ENCODE measurements around the gene HDAC4.

Gene HDAC4

GRCh38 chr2:239343946-239344856, 56.6 kb downstream of the HDAC4 start:
- DNase-seq, result no peak

GRCh38 chr2:239343460-239343859, 57.4 kb downstream of the HDAC4 start:
- no peak for DNase-seq

DNA sequence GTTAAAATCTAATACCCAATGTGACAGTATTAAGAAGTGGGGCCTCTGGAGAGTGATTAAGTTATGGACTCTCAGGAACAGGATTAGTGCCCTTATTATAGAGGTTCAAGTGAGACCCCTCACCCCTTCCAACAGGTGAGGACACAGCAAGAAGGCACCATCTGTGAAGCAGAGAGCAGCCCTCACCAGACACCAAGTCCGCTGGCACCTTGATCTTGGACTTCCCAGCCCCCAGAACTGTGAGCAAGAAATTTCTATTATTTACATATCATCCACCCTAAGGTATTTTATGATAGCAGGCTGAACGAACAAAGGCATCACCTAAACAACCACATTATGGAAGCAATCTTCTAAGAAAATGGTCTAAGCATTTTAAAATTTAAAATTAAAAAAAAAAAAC, 59.0 kb downstream of the HDAC4 start:
- DNase-seq, result no peak

DNA sequence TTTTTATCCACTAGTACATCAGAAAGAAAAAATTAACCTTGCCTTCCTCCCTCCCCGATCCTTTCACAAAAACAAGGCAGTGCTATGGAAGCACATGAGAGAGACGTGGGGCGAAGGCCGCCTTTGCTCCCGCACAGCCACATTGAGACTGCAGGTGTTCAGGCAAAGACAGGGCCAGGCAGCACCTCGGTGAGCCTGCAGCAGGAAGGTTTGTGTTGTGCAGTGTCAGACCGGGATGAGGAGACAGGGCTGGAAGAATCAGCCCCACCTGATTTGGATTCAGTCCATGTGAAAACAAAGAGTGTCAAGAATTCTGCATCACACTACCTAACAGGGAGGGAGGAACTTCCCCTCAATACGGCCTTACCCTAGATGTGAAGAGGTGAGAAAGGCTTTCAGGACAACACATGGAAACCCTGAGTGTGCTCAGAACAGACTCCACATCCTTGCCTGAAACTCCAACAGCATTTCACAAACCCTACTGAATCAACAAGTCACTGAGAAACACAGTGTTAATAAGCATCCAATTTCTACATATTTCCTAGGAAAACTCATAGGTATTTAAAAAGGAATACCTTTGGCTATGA, 59.6 kb downstream of the HDAC4 start:
- no peak for DNase-seq

- DNase-seq, result peak; percentile 25 to 34
These were observed 60.9 kb downstream of the HDAC4 start for GRCh38 chr2:239339726-239340601.

DNA sequence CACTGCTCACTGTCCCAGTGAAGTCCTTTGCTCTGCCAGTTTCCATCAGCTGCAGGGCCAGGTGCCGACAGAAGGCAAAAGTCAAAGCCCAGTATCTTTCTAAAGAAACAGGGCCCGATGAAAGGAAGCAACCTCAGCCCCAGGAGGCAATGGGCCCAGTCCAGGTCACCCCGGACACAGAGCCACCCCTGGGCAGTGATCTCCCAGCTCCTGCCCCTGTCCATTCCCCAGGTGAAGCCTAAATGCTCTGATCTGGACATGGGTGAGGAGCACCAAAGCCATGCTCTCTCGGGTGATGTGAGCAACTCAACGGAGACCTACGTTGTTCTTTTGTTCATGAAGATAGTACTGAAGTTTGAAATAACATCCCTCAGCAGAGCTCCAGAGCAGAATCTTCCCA, 61.6 kb downstream of the HDAC4 start:
- no peak for DNase-seq

- DNase-seq, result no peak
These were observed 62.8 kb downstream of the HDAC4 start for GRCh38 chr2:239337877-239338484.

DNA sequence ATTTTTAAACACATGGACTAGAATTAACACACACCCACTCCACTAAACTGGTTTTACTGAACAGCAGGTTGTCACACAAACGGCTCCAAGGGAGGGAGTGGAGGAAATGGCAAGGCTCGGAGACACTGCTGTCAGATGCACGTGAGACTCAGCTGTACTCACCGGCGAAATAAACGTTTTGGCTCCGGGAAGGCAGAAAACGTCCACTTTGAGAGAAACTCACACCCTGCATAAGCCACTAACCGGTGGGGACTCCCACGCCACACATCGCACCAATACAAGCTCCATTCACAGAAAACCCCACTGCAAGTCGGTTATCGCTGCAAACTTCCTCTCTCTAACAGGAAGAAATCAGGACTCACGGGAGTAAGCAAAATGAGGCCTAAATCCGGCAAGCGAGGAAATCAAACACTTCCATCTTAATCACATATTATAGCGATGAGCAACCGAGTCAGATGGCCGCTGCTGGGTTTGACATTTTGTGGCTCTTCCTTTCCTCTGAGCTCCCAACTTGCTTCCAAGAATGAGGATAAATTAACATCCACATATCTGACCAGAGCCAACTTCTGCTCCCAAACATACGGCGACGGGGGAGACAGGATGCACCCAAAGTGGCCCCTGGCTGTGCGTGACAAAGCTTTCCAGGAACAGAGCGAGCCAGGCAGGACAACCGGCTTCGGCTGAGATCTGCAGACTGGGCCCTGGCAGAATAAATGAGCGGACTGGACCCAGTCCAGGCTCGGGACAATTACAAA, 63.5 kb downstream of the HDAC4 start:
- DNase-seq, result no peak

GRCh38 chr2:239331560-239331959, 69.3 kb downstream of the HDAC4 start:
- DNase-seq, result no peak

DNA sequence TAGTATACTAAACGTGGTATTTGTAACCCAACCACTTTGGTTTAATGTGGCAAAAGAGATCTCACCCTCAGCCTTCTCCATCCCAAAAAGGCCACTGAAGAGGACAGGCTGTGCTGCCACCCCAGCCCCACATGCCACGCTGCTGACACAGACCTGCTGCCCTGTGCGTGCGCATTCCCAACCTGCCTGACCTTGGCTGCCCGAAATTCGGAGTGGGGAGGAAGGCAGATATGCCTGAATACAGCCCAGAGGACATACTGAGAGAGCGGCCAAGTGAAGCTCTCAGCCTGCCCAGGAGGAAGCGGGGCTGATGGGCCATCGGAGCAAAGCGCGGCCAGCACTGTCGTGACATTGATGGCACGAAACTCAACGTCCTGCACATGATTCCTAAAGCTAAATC, 70.0 kb downstream of the HDAC4 start:
- DNase-seq, result no peak

DNA sequence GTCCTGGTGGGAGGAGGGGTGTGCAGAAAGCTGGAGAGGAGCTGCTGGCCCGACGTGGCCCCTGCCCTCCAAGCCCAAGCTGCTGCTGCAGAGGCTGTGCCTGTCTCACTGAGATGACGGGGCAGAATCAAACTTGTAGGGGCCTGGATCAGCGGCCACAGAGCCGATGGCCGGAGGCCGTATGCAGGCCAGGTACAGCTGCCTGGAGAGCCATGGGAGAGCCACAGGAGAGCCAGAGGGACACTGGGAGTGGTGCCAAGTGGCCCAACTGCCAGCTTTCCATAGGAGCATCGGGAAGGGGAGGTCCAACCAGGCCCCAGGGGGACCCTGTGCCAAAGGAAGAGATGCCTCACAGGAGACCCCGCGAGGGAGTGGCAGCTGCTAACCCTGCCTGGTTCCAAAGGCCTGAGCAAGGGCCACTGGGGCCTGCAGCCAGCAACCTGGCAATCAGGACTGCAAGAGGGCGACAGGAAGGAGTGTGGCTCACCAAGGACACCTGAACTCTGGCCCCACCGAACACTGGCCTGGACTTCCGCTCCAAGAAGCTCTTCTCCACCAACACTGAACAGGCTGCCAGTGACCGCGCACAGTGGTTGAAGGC, 70.7 kb downstream of the HDAC4 start:
- no peak for DNase-seq

DNA sequence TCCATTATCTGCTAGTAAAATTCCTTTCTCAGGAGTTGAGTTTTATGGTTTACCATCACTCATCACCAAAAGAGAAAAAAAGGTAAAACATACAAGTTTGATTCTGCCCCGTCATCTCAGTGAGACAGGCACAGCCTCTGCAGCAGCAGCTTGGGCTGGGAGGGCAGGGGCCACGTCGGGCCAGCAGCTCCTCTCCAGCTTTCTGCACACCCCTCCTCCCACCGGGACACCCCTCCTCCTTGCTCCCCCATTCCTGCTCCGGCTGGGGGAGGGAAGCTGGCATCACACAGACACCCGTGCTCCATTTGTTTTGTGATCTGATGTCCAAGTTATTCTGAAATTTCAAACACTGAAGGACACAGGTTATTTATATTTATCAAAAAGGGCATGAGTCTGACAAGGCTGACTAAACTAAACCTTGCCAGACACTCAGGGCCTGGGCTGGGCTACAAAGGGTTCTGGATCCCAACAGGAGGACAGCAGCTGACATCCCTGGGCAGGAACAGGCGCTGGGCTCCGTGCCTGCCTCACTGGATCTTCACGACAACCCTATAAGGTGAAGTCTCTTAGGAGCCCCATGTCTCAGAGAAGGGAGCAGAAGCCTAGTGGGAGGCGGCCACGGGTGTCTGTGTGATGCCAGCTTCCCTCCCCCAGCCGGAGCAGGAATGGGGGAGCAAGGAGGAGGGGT, 71.4 kb downstream of the HDAC4 start:
- no peak for DNase-seq

- no peak for DNase-seq
These were observed 72.2 kb downstream of the HDAC4 start for GRCh38 chr2:239328351-239329191.

DNA sequence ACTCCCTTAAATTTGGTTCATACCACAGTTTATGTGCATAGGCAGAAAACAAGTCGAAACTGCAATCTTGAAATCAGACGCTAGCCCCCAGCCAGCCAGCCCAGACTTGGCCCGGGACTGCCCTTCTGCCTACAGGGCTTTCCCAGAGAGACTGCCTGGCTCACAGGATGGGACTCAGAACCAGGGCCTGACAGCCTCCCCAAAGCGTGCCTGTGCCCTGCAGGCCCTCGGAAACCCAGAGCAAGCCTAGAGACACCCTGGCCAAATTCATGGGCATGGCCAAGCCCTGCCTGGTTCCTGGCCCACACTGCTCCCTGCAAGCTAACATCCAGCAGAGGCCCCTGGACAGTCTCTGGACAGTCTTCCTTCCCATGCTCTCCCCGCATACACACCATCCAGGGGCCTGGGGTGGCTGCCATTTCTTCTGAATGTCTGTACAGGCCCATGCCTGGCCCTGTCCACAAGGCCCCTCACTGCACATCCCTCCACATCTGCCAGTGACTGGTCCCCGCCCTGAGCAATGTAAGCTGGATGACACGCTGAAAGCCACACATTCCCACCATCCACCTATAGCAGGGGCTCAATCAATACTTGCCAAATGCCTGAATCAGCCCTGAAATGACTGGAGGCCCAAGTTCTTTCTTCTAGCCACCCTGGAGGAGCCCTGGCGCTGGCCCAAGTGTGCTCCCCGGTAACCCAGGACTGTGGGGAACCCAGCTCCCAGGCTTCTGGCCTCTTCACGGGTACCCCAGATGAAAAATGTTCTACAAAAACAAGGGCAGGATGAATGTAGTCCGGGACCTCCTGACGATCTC, 73.1 kb downstream of the HDAC4 start:
- no peak for DNase-seq

DNA sequence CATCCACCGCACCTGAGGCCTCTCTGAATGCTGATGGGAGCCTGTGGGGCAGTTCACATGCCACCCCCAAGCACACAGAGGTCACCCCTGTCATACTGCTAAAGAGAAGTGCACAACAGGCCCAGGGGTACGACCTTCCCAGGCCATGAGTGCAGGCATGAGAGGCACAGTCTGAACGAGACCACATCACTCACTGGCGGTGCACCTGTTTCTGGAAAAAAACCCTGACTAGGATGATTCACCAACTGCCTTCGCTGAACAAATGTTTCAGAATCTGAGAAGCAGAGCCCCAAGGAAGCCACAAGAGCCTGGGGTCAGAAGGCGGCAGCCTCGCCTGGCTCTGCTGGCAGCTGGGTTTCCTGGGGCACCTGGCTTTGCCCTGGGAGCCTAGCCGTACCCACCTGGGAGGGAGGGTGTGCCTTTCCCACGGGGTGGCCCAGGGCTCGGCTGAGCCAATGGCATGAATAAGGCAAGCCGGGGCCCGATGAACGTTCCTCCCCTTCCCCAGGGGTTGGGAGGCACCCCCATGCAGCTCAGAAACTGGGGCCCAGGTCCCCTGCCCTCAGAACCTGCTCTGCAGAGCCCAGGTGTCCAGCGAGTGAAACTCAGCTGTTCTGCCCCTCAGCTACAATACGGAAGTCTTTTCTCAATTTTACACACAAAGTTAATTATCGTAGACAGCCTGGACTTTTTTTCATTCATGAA, 73.8 kb downstream of the HDAC4 start:
- DNase-seq, result peak; percentile 65 to 68

DNA sequence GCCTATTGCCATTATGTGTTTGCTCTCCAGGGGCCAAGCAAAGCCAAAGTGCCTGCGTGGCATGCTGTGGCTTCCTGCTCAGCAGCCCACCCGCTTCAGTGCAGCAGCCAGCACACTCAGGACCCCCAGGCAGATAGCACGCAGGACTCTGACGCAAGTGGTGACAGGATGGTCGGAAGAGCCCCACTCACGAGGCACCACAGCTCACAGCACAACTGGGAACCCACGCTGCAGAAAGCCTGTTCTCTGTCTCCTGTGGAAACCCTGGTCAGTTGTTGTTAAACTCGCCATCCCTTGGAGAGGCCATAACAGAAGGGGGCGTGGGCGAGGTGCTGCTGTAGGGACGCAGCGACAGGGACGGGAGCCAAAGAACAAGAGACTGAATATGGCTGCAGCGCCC, 76.4 kb downstream of the HDAC4 start:
- DNase-seq, result no peak

GRCh38 chr2:239323447-239323846, 77.4 kb downstream of the HDAC4 start:
- no peak for DNase-seq

- DNase-seq, result peak; percentile 41 to 44
These were observed 78.3 kb downstream of the HDAC4 start for GRCh38 chr2:239322416-239323086.
